HFFc6 (cell line): ENCODE measurements around the gene MTNR1A. TPM values are rescaled to one million over a fixed set of nuclear protein-coding genes. Genes with fewer than 3 reads are reported as not detected.

ENCODE experiments used
- DNase-seq: peaks from one replicate; pipeline ENCODE4 v3.0.0-alpha.2; 2018
- H3K27ac Mint-ChIP-seq: 2 replicates; pipeline ENCODE4 v1.8.0; 2020; ENCODE audit warnings: mild to moderate bottlenecking, mixed read lengths
- H3K27me3 Mint-ChIP-seq: 2 replicates; pipeline ENCODE4 v1.8.0; 2021; ENCODE audit warnings: mild to moderate bottlenecking, moderate library complexity, mixed read lengths; ENCODE audit not compliant: insufficient read depth
- H3K36me3 Mint-ChIP-seq: 2 replicates; pipeline ENCODE4 v1.8.0; 2021; ENCODE audit warnings: low read depth, mixed read lengths
- H3K4me1 Mint-ChIP-seq: 2 replicates; pipeline ENCODE4 v1.8.0; 2020; ENCODE audit warnings: low read depth, mixed read lengths
- H3K4me3 Mint-ChIP-seq: 2 replicates; pipeline ENCODE4 v1.8.0; 2020; ENCODE audit warnings: mild to moderate bottlenecking, moderate library complexity, mixed read lengths
- H3K9me3 Mint-ChIP-seq: 2 replicates; pipeline ENCODE4 v1.8.0; 2020; ENCODE audit warnings: mild to moderate bottlenecking, mixed read lengths
- total RNA-seq, 6 experiments: library from RNA; stranded (reverse); fragmentation: NEBNext Ultra II Directional; extraction: Animal tissue kit (Norgen Biotek cat#: 25700); gene quantifications; 2 replicates in 1 of 6; 3 replicates in 5 of 6; pipeline ENCODE4 v1.2.3, GENCODE V29; 2021
- TF ChIP-seq, protein P1 (sequence below): fragments of 200-600 bp; sonication (generic); IDR thresholded peaks from 2 replicates; pipeline ENCODE4 v1.5.0; 2021; ENCODE audit warnings: antibody characterized with exemption, mild to moderate bottlenecking

MTNR1A gene
- total RNA-seq, 6 experiments from 2014 or later = not detected

DNA sequence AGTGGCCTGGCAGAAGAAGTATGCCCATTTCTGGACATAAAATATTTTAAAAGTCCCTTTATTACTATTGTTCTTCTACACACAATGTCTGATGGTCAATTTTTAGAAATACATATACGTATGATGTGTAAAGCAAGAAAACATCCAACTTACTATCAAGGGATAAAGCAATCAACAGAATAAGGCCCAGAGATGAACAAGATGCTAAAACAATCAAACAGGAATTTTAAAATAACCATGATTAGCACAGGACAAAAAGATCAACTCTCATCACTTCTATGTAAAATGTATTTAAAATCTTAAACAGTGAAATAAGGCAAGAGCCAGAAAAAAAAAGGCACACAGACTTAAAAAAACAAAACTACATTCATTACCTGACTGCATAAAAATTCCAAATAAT lies 60.9 kb downstream of the MTNR1A start:
- Mint-ChIP-seq H3K27ac (no peak overlapping the region), H3K36me3 (no peaks in the 10 kb centered on the region), H3K4me3 (no peak overlapping the region), H3K27me3 (peaks cover 2% of the 10 kb centered on the region), H3K9me3 (peaks cover 20% of the 10 kb centered on the region; the same call in 1 of the 2 replicates), H3K4me1 (no peaks in the 10 kb centered on the region)
- TF ChIP-seq, protein P1, sequence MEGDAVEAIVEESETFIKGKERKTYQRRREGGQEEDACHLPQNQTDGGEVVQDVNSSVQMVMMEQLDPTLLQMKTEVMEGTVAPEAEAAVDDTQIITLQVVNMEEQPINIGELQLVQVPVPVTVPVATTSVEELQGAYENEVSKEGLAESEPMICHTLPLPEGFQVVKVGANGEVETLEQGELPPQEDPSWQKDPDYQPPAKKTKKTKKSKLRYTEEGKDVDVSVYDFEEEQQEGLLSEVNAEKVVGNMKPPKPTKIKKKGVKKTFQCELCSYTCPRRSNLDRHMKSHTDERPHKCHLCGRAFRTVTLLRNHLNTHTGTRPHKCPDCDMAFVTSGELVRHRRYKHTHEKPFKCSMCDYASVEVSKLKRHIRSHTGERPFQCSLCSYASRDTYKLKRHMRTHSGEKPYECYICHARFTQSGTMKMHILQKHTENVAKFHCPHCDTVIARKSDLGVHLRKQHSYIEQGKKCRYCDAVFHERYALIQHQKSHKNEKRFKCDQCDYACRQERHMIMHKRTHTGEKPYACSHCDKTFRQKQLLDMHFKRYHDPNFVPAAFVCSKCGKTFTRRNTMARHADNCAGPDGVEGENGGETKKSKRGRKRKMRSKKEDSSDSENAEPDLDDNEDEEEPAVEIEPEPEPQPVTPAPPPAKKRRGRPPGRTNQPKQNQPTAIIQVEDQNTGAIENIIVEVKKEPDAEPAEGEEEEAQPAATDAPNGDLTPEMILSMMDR = no peak
- no peak for DNase-seq

- no peaks in the 10 kb centered on the region; the same call in 1 of the 2 replicates for H3K9me3 Mint-ChIP-seq
- no peak for DNase-seq
- H3K27ac Mint-ChIP-seq = no peak overlapping the region
- TF ChIP-seq, protein P1 = no peak
- peaks cover 8% of the 10 kb centered on the region for H3K27me3 Mint-ChIP-seq
- H3K4me1 Mint-ChIP-seq = peaks cover 10% of the 10 kb centered on the region; the same call in 1 of the 2 replicates
- H3K4me3 Mint-ChIP-seq = no peak overlapping the region
- H3K36me3 Mint-ChIP-seq = no peaks in the 10 kb centered on the region
These were observed 67.6 kb downstream of the MTNR1A start for GRCh38 chr4:186487726-186488125.

- peaks cover 10% of the 10 kb centered on the region; the same call in 1 of the 2 replicates for H3K4me1 Mint-ChIP-seq
- H3K4me3 Mint-ChIP-seq = peak overlapping the region; percentile 79; the same call in 1 of the 2 replicates
- no peak for DNase-seq
- H3K36me3 Mint-ChIP-seq = no peaks in the 10 kb centered on the region
- H3K27me3 Mint-ChIP-seq = peaks cover 11% of the 10 kb centered on the region
- no peaks in the 10 kb centered on the region for H3K9me3 Mint-ChIP-seq
- TF ChIP-seq, protein P1 = no peak
- no peak overlapping the region for H3K27ac Mint-ChIP-seq
These were observed 69.2 kb downstream of the MTNR1A start for GRCh38 chr4:186486172-186486571.

DNA sequence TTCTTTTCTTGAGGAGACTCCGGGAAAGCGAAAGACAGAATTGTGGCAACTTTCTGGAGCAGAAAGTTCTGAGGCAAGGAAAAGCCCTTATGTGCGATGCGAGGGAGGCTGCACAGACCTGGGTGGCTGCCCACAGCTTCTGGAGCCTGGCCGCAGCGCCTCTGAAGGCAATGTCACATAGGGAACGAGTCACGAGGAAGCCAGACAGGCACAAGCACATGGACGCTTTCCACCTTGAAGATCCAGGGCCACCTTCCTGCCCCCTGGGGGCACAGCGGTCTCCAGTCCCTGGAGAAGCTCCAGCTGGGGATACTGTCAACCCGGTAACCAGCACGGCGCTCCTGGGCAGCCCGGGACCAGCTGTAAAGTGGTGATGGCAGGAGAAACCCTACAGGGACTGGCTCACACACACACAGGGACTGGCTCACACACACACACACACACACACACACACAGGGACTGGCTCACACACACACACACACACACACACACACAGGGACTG lies 69.8 kb downstream of the MTNR1A start:
- Mint-ChIP-seq H3K27ac (no peak overlapping the region), H3K9me3 (no peaks in the 10 kb centered on the region), H3K4me1 (peaks cover 10% of the 10 kb centered on the region; the same call in 1 of the 2 replicates), H3K27me3 (peaks cover 12% of the 10 kb centered on the region), H3K4me3 (peak overlapping the region; percentile 79), H3K36me3 (no peaks in the 10 kb centered on the region)
- TF ChIP-seq, protein P1 = no peak
- peak; percentile 11 for DNase-seq

GRCh38 chr4:186485150-186485549 lies 70.2 kb downstream of the MTNR1A start:
- no peak for DNase-seq
- H3K27me3 Mint-ChIP-seq = peaks cover 16% of the 10 kb centered on the region
- H3K4me1 Mint-ChIP-seq = peaks cover 10% of the 10 kb centered on the region; the same call in 1 of the 2 replicates
- H3K36me3 Mint-ChIP-seq = no peaks in the 10 kb centered on the region
- H3K9me3 Mint-ChIP-seq = no peaks in the 10 kb centered on the region
- TF ChIP-seq, protein P1 = no peak
- peak overlapping the region; percentile 79 for H3K4me3 Mint-ChIP-seq
- H3K27ac Mint-ChIP-seq = no peak overlapping the region
